Left ventricle myocardium superior (tissue), 1 donor: ENCODE data around the gene SUPT6H. TPM values are rescaled to one million over a fixed set of nuclear protein-coding genes. Genes with fewer than 3 reads are reported as not detected.
"Not testable (repeated sequence)": the region's sequence is repeated elsewhere in the genome, so short reads cannot be mapped to it uniquely, and the experiment has no call there.

Experiments
- ATAC-seq: fragments of 200-7000 bp; cut with Tn5 transposase; one replicate; pipeline ENCODE4 v1.9.1; 2020; ENCODE audit warnings: mild to moderate bottlenecking, moderate library complexity
- DNase-seq: peaks from one replicate; pipeline ENCODE4 v3.0.0-alpha.2; 2020
- intact Hi-C: fragments of 100-400 bp; cut with micrococcal nuclease; formaldehyde crosslinking; loops from one replicate; pipeline ENCODE4 v1.11.0; 2022
- total RNA-seq: library from RNA; stranded (reverse); fragmentation: NEBNext Ultra II Directional; extraction: Animal tissue kit (Norgen Biotek cat#: 25700); gene quantifications from one replicate; pipeline ENCODE4 v1.2.1, GENCODE V29; 2021
- donor health status: DM: no; HTN: yes; CAD: no; lungs with severe emphysema.

SUPT6H gene
- total RNA-seq, 1 donor from 2014 or later, result 46.0 TPM

- intact Hi-C loops, result no loop called here
- peak; percentile 21 for ATAC-seq
- peak; percentile 74 for DNase-seq
These were observed 50.2 kb downstream of the SUPT6H start for GRCh38 chr17:28712032-28712704.

- no peak for DNase-seq
- intact Hi-C loops, result no loop called here
- no peak for ATAC-seq
These were observed 50.9 kb downstream of the SUPT6H start for GRCh38 chr17:28712705-28713415.

- DNase-seq (no peak), ATAC-seq (no peak)
- intact Hi-C loops, result no loop called here
These were observed 52.3 kb downstream of the SUPT6H start for GRCh38 chr17:28714281-28714680.

- no peak for DNase-seq
These were observed 53.2 kb downstream of the SUPT6H start for GRCh38 chr17:28715217-28715616.

GRCh38 chr17:28716740-28717577 is 55.0 kb downstream of the SUPT6H start:
- intact Hi-C loops, result no loop called here
- DNase-seq (peak; percentile 55), ATAC-seq (no peak)

More at GRCh38 chr17:28715217-28715616, 53.2 kb downstream of the SUPT6H start:
- intact Hi-C loops, result no loop called here
- no peak for ATAC-seq

GRCh38 chr17:28717578-28718332 is 55.8 kb downstream of the SUPT6H start, which contains the start of gene RAB34:
Gene RAB34, minus strand, starts transcription at chr17:28717868. Its CDS starts 602 bp downstream, at chr17:28717266.
- ATAC-seq (peak; percentile 34), DNase-seq (peak; percentile 81)
- intact Hi-C loops, result no loop called here

GRCh38 chr17:28718333-28719020 is 56.5 kb downstream of the SUPT6H start:
- ATAC-seq, result no peak
- intact Hi-C loops, result no loop called here
- no peak for DNase-seq

- no peak for DNase-seq
- intact Hi-C loops, result no loop called here
- no peak for ATAC-seq
These were observed 57.0 kb downstream of the SUPT6H start for GRCh38 chr17:28719021-28719433.

GRCh38 chr17:28720247-28720996 is 58.4 kb downstream of the SUPT6H start:
- no peak for ATAC-seq
- no peak for DNase-seq
- intact Hi-C loops, result no loop called here

- intact Hi-C loops, ATAC-seq: not testable (repeated sequence)
- DNase-seq, result peak; percentile 19
These were observed 59.0 kb downstream of the SUPT6H start for GRCh38 chr17:28720997-28721329.

GRCh38 chr17:28722417-28723158 is 60.6 kb downstream of the SUPT6H start:
- no peak for ATAC-seq

GRCh38 chr17:28723159-28723835 is 61.3 kb downstream of the SUPT6H start:
- intact Hi-C loops, result no loop called here
- DNase-seq (no peak), ATAC-seq (no peak)

More at GRCh38 chr17:28722417-28723158, 60.6 kb downstream of the SUPT6H start:
- DNase-seq, result no peak
- intact Hi-C loops, result no loop called here

- intact Hi-C loops, ATAC-seq, DNase-seq: not testable (repeated sequence)
These were observed 62.0 kb downstream of the SUPT6H start for GRCh38 chr17:28723836-28724499.

GRCh38 chr17:28724500-28725165 is 62.6 kb downstream of the SUPT6H start:
- ATAC-seq (no peak), DNase-seq (peak; percentile 12)
- intact Hi-C loops, result no loop called here

- intact Hi-C loops, result no loop called here
- DNase-seq (no peak), ATAC-seq (no peak)
These were observed 63.2 kb downstream of the SUPT6H start for GRCh38 chr17:28725166-28725659.
